Measurements from ENCODE around the gene FGF3.

The FGF3 gene

GRCh38 chr11:69843529-69843921 is 24.3 kb upstream of the FGF3 start:
- DNase-seq, result no peak

DNA sequence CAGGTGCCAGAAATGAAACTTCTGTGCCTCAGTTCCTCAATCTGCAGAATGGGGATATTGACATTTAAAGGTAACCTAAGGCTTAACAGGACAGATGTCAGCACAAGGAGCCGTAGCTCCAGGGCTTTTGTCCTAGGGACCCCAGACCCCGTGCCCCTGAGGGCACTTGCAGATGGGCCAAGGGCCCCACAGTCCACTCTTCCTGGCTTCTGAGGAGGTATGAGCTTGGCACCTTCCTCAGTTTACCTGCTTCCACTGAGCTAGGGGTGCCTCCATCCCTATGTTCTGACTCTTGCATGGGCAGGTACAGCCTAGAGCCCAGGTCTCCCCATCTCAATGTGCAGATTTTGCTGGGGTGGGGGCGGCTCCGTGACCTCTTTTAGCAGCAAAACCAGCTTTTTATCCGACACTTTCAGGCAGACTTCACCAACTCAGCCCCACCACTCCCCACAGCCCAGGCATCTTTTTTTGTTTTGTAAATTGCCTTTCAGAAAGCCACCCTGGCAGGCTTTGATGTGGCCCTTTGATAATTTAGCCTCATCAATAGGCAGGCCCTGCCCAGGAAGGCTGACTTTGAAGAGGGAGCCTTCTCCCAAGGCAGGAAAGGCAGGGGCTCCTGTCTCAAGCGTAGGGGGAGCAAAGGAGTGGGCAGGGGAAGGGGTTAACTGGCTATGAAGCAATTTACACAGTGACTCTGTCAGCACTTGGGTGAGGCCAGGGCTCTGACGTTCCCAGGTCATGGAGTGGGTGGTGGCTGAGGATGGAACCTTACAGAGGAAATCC is 23.7 kb upstream of the FGF3 start:
- DNase-seq, result no peak

GRCh38 chr11:69841859-69842698 is 22.9 kb upstream of the FGF3 start:
- no peak for DNase-seq

DNA sequence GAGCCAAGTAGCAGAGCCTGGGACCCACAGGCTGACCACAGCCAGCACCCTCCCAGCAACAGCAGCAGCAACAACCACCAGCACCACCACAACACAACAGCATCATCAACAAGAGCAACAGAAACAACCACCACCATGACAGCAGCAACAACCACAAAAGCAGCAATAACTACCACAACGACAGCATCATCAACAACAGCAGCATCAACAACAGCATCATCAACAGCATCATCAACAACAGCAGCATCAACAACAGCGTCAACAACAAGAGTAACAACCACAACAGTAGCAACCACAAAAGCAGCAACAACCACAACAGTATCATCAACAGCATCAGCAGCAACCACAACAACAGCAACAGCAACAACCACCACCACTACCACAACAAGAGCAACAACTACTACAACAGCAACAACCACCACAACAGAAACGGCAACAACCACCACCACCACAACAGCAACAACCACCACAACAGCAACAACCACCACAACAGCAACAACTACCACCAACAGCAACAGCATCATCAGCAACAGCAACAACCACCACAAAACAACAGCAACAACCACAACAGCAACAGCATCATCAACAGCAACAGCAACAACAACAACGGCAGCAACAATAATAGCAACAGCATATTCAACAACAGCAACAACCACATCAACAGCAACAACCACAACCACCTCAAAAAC is 22.1 kb upstream of the FGF3 start:
- no peak for DNase-seq

DNA sequence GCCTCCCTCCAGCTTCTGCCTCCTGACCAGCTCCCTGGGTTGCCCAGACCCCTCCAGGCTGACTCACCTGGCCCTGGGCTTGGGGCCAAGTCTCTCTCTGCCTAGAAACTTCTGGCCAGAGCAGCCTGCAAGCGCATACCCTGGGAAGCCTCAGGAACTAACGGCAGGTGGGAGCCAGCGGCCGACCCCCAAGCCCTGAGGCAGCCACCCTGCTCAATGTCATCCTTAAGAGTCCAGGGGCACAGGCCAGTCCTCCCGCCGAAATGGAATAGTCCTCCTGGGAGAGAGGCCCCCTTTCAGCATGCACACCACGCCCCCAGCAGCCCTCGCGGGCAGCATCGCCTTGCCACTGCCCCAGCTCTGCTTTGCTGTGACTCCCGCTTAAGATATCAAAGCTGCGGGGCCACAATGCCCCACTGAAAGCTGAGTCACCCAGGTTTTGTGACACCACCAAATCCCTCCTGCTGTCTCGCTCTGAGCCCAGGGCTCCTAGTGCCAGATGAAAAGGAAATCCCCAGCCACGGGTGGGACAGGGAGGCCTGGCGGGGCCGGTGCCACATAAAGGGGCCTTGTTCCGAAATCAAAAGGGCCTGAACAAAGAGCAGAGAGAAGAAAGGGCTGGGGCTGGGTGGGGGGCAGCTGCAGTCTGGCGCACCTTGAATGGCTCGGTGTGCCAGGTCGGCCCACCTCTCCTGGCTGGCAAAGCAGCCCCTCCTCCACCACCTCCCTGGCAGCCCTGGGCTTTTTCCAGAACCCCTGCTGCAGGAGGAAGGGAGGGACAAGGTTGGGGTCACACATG is 21.4 kb upstream of the FGF3 start:
- DNase-seq, result no peak

GRCh38 chr11:69839516-69839915 is 20.3 kb upstream of the FGF3 start:
- DNase-seq, result no peak

DNA sequence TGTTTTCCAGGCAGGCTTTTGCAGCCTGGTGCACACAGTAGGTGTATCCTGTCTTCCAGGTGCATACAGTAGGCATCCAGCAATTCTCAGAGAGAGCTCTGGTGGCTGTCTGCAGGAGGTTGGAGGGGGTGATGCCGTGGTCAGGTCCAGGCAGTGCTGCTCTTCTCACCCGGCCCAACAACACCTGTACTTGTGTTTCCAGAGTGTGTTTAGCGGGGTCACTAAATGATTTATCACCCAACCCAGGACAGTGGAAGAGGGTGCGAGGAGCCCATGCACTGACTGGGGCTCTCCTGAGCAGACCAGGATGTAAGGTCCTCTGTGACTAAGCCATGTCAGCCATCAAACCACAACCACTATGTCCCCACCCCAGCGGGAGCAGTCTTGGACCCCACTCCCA is 18.6 kb upstream of the FGF3 start:
- no peak for DNase-seq

GRCh38 chr11:69836401-69836800 is 17.2 kb upstream of the FGF3 start:
- DNase-seq, result no peak

GRCh38 chr11:69834811-69835800 is 15.9 kb upstream of the FGF3 start:
- no peak for DNase-seq

DNA sequence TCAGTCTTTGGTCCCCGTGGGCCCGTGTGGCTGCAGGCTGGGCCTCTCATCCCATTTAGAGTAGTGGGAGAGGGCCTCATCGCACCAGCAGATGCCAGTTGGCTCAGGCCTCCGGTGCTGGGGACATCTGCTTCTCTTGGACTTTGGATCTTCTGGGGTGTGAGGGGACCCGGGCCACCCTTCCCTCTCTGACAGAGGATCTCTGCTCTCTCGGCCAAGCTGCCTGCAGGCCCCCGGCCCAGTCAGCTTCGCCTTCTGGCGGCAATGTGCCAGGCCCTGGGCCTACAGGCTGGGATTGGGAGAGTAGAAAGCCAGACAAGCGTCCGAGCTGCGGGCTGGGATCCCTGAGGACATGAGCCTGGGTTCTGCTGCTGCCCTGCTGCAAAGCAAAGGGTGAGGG is 15.0 kb upstream of the FGF3 start:
- no peak for DNase-seq

DNA sequence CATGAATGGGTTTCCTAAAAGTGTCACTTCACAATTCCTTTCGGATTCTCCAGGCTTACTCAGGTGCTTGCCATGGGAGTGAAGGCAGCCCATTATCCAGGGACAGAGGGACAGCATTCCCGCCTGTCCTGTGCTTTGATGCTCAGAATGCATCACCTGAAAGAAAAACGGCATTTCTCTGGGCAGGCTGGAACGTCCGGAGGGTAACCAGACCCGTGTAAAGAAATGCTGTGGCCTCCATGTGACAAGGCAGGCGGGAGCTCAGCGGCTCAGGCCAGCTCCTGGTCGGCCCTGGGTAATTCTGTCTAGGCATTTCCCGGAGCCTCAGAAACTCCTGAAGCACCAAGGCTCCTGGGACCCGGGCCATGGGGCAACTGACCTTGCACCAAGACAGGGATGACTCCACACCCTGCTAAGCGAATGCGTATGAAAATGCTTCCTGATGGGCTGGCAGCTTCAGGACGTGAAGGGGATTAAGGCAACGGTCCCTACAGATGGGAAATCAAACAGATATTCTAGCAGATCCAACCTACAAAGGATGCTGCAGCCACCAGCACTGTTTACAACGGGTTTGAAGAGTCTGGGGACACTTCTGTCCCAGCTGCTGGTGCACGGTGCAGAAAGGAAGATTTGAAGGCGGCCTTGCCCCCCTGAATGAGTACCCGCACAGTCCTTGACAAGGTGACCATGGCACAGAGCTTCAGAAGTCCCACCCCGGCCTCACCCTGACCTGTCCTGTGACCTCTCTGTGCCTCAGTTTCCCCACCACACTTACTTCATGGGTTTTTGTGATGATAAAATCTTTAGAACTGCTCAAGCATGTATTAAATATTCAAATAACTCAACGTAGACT is 13.6 kb upstream of the FGF3 start:
- DNase-seq, result no peak

DNA sequence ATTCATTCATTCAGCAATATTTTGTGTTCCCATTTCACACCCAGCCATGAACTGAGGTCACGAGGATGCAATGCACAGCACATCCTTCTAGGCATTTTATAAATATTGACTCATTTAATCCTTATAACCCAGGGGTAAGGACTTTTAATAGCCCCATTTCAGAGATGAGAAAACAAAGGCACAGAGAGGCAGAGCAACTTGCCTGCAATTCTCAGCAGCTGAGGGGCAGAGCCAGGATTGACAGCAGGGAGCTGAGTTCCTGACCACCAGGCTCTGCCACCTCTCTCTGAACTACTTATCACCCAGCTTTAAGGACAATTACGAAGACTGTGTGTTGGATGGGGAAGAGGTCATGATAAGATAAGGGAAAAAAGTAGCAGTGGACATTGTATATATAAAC is 12.8 kb upstream of the FGF3 start:
- DNase-seq, result no peak

- DNase-seq, result no peak
These were observed 10.9 kb upstream of the FGF3 start for GRCh38 chr11:69830086-69830485.

DNA sequence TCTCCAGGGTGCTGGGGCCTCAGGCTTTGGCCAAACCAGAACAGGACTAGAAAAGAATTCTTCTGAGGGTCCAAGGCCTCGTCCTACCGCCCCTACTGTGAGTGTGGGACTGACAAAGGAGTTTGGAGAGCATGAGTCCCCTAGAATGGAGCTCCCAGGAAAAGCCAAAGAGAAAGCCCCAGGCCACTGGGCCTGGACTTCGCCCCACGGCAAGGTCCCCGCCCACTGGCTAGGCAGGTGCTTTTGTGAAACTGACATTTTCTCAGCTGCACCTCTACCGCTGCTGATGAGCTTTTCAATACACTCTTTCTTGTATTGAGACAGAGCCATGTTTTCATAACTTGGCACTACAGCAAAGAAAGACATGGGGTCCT is 9.7 kb upstream of the FGF3 start:
- DNase-seq, result no peak

- DNase-seq, result no peak
These were observed 9.2 kb upstream of the FGF3 start for GRCh38 chr11:69828276-69828970.

DNA sequence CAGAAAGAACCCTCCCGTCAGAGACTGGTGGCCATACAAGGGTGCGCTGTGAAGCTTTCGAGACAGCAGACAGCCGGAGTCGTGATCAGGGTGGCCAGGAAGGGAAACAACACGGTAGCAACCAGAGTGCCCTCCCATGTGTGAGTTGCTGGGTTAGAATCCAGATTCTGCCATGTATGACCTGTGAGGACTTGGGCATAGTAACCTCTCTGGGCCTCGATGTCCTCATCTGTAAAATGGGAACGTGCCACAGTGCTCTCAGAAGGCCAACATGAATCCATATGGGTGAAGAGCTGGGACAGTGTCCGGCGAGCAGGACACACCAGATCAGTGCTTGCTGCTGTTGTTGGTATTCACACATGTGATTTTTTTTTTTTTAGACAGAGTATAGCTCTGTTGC is 7.6 kb upstream of the FGF3 start:
- DNase-seq, result no peak

- DNase-seq, result no peak
These were observed 6.7 kb upstream of the FGF3 start for GRCh38 chr11:69825941-69826340.

GRCh38 chr11:69825037-69825834 is 6.0 kb upstream of the FGF3 start:
- DNase-seq, result no peak

- DNase-seq, result no peak
These were observed 4.5 kb upstream of the FGF3 start for GRCh38 chr11:69823641-69824265.

Measured in hippocampal formation (tissue), 2 donors.